Transverse colon (tissue), 3 donors: ENCODE data around the gene ANKRD23.

ENCODE experiments used
- CTCF ChIP-seq, 5 experiments: fragments of 200-600 bp in 3 of 5; fragments of 450-650 bp in 2 of 5; sonication (generic) in 3 of 5; IDR thresholded peaks; 1 replicate in 2 of 5; 2 replicates in 3 of 5; pipeline ENCODE4 v1.5.1; 2016 to 2017; ENCODE audit warnings: antibody characterized with exemption in 5 of 5, inconsistent platforms in 3 of 5, mild to moderate bottlenecking in 2 of 5, moderate library complexity in 1 of 5
- POLR2A ChIP-seq: fragments of 450-650 bp; IDR thresholded peaks from one replicate; pipeline ENCODE4 v1.6.1; 2016; ENCODE audit warnings: antibody characterized with exemption, mild to moderate bottlenecking, moderate library complexity

GRCh38 chr2:96800061-96801004 is 43.5 kb downstream of the ANKRD23 start:
- TF ChIP-seq CTCF (IDR thresholded peaks at IDR 0.05) (no peak), POLR2A (no peak)
